Caco-2 (cell line): Measurements from ENCODE around the gene TBXT. TPM values are rescaled to one million over a fixed set of nuclear protein-coding genes. Genes with fewer than 3 reads are reported as not detected.

ENCODE experiments used
- BruUV-seq: library from RNA; stranded (reverse); fragments of 400-500 nt; replicated peaks from 2 replicates; lab custom pipeline; 2021; lab: Mats Ljungman, UMichigan
- CTCF ChIA-PET: fragments of 300-600 bp; sonication (Branson Sonifier 250); formaldehyde crosslinking; loops from one replicate; lab custom pipeline; 2022; ENCODE audit warnings: antibody characterized with exemption; lab: Charles Lee
- POLR2A ChIA-PET: fragments of 300-600 bp; sonication (Branson Sonifier 250); formaldehyde crosslinking; loops from one replicate; lab custom pipeline; 2022; ENCODE audit warnings: antibody characterized with exemption; lab: Charles Lee
- DNase-seq, 2 experiments: peaks; one replicate each; pipeline versions ENCODE4 v3.0.0 to v3.0.0-alpha.2; 2020 to 2022
- H3K27me3 ChIP-seq: replicated peaks from 2 replicates; pipeline ENCODE4 v1.6.0; 2011; ENCODE audit warnings: low read length; ENCODE audit not compliant: control insufficient read depth, insufficient read depth
- H3K36me3 ChIP-seq: 2 replicates; pipeline ENCODE4 v1.5.1; 2011; ENCODE audit warnings: low read length; ENCODE audit not compliant: control insufficient read depth, insufficient read depth
- H3K4me1 ChIP-seq: fragments of 250-450 bp; sonication (Bioruptor Pico); 2 replicates; pipeline ENCODE4 v1.5.1; 2020; ENCODE audit warnings: mild to moderate bottlenecking
- H3K4me3 ChIP-seq: 2 replicates; pipeline ENCODE4 v1.5.1; 2011; ENCODE audit warnings: low read depth, mild to moderate bottlenecking, control low read depth, low read length
- H3K9me3 ChIP-seq: fragments of 250-450 bp; sonication (Bioruptor Pico); 2 replicates; pipeline ENCODE4 v1.5.1; 2020; ENCODE audit warnings: mild to moderate bottlenecking, moderate library complexity
- H3K27ac Mint-ChIP-seq: one replicate; pipeline ENCODE4 v1.8.0; 2022; ENCODE audit warnings: mixed read lengths; ENCODE audit not compliant: unreplicated experiment
- H3K27me3 Mint-ChIP-seq: one replicate; pipeline ENCODE4 v1.8.0; 2022; ENCODE audit warnings: mixed read lengths; ENCODE audit not compliant: insufficient read depth, unreplicated experiment
- H3K36me3 Mint-ChIP-seq: one replicate; pipeline ENCODE4 v1.8.0; 2022; ENCODE audit warnings: mild to moderate bottlenecking, mixed read lengths; ENCODE audit not compliant: insufficient read depth, unreplicated experiment
- H3K4me1 Mint-ChIP-seq: one replicate; pipeline ENCODE4 v1.8.0; 2022; ENCODE audit warnings: low read depth, mixed read lengths; ENCODE audit not compliant: unreplicated experiment
- H3K4me3 Mint-ChIP-seq: one replicate; pipeline ENCODE4 v1.8.0; 2022; ENCODE audit warnings: mild to moderate bottlenecking, moderate library complexity, mixed read lengths; ENCODE audit not compliant: unreplicated experiment
- H3K9me3 Mint-ChIP-seq: one replicate; pipeline ENCODE4 v1.8.0; 2022; ENCODE audit warnings: mixed read lengths; ENCODE audit not compliant: unreplicated experiment
- intact Hi-C: fragments of 100-400 bp; cut with micrococcal nuclease; formaldehyde crosslinking; loops from one replicate; pipeline ENCODE4 v1.10.0; 2022; ENCODE audit not compliant: unreplicated experiment
- total RNA-seq: library from RNA; stranded (reverse); gene quantifications from 2 replicates; pipeline ENCODE4 v1.2.3, GENCODE V29; 2022
- TF ChIP-seq, protein P1 (sequence below), 2 experiments: fragments of 200-600 bp in 1 of 2; IDR thresholded peaks; 1 replicate in 1 of 2; 2 replicates in 1 of 2; pipeline versions ENCODE4 v1.5.1 to v1.8.0; 2011 to 2022; ENCODE audit warnings: antibody characterized with exemption in 1 of 2, control low read depth in 1 of 2, inconsistent platforms in 1 of 2, low read depth in 1 of 2, low read length in 1 of 2, mild to moderate bottlenecking in 1 of 2, moderate library complexity in 1 of 2; ENCODE audit not compliant: insufficient read depth in 1 of 2, severe bottlenecking in 1 of 2, unreplicated experiment in 1 of 2

Gene TBXT
- total RNA-seq, 1 experiment from 2014 or later, result not detected

GRCh38 chr6:166192557-166192956 lies 24.9 kb upstream of the TBXT start:
- Mint-ChIP-seq H3K27ac (no peak overlapping the region), H3K4me1 (peaks cover 7% of the 10 kb centered on the region), H3K36me3 (no peaks in the 10 kb centered on the region), H3K27me3 (peaks cover 5% of the 10 kb centered on the region), H3K4me3 (no peak overlapping the region), H3K9me3 (peaks cover 10% of the 10 kb centered on the region)
- intact Hi-C loops, result no loop called here
- ChIA-PET CTCF (no interaction called here), POLR2A (no interaction called here)
- no peak for DNase-seq
- Histone ChIP-seq H3K27me3 (no peaks in the 10 kb centered on the region), H3K36me3 (no peaks in the 10 kb centered on the region), H3K4me3 (no peak overlapping the region), H3K9me3 (no peaks in the 10 kb centered on the region), H3K4me1 (peaks cover 7% of the 10 kb centered on the region; the same call in 1 of the 2 replicates)
- BruUV-seq, result no TSS peak
- TF ChIP-seq, protein P1, sequence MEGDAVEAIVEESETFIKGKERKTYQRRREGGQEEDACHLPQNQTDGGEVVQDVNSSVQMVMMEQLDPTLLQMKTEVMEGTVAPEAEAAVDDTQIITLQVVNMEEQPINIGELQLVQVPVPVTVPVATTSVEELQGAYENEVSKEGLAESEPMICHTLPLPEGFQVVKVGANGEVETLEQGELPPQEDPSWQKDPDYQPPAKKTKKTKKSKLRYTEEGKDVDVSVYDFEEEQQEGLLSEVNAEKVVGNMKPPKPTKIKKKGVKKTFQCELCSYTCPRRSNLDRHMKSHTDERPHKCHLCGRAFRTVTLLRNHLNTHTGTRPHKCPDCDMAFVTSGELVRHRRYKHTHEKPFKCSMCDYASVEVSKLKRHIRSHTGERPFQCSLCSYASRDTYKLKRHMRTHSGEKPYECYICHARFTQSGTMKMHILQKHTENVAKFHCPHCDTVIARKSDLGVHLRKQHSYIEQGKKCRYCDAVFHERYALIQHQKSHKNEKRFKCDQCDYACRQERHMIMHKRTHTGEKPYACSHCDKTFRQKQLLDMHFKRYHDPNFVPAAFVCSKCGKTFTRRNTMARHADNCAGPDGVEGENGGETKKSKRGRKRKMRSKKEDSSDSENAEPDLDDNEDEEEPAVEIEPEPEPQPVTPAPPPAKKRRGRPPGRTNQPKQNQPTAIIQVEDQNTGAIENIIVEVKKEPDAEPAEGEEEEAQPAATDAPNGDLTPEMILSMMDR (IDR thresholded peaks at IDR 0.05; ENCODE audit: insufficient read depth in 1 of 2, low read depth in 1 of 2, low read length in 1 of 2, severe bottlenecking in 1 of 2, unreplicated experiment in 1 of 2), result no peak

GRCh38 chr6:166192136-166192535 lies 24.5 kb upstream of the TBXT start:
- H3K4me1 Mint-ChIP-seq, result peaks cover 7% of the 10 kb centered on the region

DNA sequence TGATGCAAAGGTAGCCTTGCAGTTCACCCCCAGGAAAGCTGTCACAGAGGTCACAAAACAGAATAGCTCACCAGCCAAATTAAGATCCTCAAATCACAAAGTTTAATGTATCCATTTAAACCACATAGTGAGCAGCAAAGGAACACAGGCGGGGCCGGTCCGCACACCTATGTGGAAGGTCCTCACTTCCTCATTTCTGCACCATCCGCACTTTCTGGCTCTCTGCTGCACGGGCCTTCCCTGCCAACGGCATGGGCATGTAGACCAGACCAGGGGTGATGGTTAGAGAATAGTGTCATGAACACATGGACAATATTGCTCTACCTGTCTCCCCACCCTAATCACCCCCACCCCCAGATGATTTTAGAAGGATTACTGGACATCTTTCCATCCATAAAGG lies 12.1 kb upstream of the TBXT start:
- ChIA-PET CTCF (no interaction called here), POLR2A (no interaction called here)
- DNase-seq, result no peak
- Mint-ChIP-seq H3K9me3 (peaks cover 9% of the 10 kb centered on the region), H3K36me3 (no peaks in the 10 kb centered on the region), H3K4me1 (no peaks in the 10 kb centered on the region), H3K4me3 (no peak overlapping the region), H3K27ac (no peak overlapping the region), H3K27me3 (peaks cover 17% of the 10 kb centered on the region)
- TF ChIP-seq, protein P1 (IDR thresholded peaks at IDR 0.05; ENCODE audit: insufficient read depth in 1 of 2, low read depth in 1 of 2, low read length in 1 of 2, severe bottlenecking in 1 of 2, unreplicated experiment in 1 of 2), result no peak
- no peak overlapping the region for H3K4me3 ChIP-seq
- no peaks in the 10 kb centered on the region for H3K9me3 ChIP-seq
- intact Hi-C loops, result no loop called here
- H3K4me1 ChIP-seq, result no peaks in the 10 kb centered on the region
- BruUV-seq, result no TSS peak
- H3K36me3 ChIP-seq, result no peaks in the 10 kb centered on the region
- no peaks in the 10 kb centered on the region for H3K27me3 ChIP-seq

More at GRCh38 chr6:166192136-166192535, 24.5 kb upstream of the TBXT start:
- Histone ChIP-seq H3K4me1 (peaks cover 7% of the 10 kb centered on the region; the same call in 1 of the 2 replicates), H3K4me3 (no peak overlapping the region), H3K9me3 (no peaks in the 10 kb centered on the region), H3K27me3 (no peaks in the 10 kb centered on the region), H3K36me3 (no peaks in the 10 kb centered on the region)
- H3K27ac Mint-ChIP-seq, result no peak overlapping the region
- no peak overlapping the region for H3K4me3 Mint-ChIP-seq
- intact Hi-C loops, result no loop called here
- no TSS peak for BruUV-seq
- peaks cover 5% of the 10 kb centered on the region for H3K27me3 Mint-ChIP-seq
- H3K9me3 Mint-ChIP-seq, result peaks cover 10% of the 10 kb centered on the region
- no peak for DNase-seq
- ChIA-PET POLR2A (no interaction called here), CTCF (no interaction called here)
- TF ChIP-seq, protein P1 (IDR thresholded peaks at IDR 0.05; ENCODE audit: insufficient read depth in 1 of 2, low read depth in 1 of 2, low read length in 1 of 2, severe bottlenecking in 1 of 2, unreplicated experiment in 1 of 2), result no peak
- H3K36me3 Mint-ChIP-seq, result no peaks in the 10 kb centered on the region
